Endometrial microvascular endothelial cells (primary cell): ENCODE data around the gene GRHL1. TPM values are rescaled to one million over a fixed set of nuclear protein-coding genes. Genes with fewer than 3 reads are reported as not detected.
"Not testable (repeated sequence)": the region's sequence is repeated elsewhere in the genome, so short reads cannot be mapped to it uniquely, and the experiment has no call there.

ENCODE experiments used
- in situ Hi-C: cut with HindIII; loops from 2 replicates; pipeline ENCODE4 v1.10.0; 2017; ENCODE audit warnings: low sequenced_read_pairs, low pct_unique_long_range_greater_than_20kb; ENCODE audit errors: inconsistent ontology term
- total RNA-seq: library from RNA; depleted of rRNA; stranded (reverse); fragments of >200 nt; gene quantifications from one replicate; pipeline ENCODE4 v1.2.3, GENCODE V29; 2015; ENCODE audit errors: inconsistent ontology term

Gene GRHL1, protein sequence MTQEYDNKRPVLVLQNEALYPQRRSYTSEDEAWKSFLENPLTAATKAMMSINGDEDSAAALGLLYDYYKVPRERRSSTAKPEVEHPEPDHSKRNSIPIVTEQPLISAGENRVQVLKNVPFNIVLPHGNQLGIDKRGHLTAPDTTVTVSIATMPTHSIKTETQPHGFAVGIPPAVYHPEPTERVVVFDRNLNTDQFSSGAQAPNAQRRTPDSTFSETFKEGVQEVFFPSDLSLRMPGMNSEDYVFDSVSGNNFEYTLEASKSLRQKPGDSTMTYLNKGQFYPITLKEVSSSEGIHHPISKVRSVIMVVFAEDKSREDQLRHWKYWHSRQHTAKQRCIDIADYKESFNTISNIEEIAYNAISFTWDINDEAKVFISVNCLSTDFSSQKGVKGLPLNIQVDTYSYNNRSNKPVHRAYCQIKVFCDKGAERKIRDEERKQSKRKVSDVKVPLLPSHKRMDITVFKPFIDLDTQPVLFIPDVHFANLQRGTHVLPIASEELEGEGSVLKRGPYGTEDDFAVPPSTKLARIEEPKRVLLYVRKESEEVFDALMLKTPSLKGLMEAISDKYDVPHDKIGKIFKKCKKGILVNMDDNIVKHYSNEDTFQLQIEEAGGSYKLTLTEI
- total RNA-seq, result 3.2 TPM

DNA sequence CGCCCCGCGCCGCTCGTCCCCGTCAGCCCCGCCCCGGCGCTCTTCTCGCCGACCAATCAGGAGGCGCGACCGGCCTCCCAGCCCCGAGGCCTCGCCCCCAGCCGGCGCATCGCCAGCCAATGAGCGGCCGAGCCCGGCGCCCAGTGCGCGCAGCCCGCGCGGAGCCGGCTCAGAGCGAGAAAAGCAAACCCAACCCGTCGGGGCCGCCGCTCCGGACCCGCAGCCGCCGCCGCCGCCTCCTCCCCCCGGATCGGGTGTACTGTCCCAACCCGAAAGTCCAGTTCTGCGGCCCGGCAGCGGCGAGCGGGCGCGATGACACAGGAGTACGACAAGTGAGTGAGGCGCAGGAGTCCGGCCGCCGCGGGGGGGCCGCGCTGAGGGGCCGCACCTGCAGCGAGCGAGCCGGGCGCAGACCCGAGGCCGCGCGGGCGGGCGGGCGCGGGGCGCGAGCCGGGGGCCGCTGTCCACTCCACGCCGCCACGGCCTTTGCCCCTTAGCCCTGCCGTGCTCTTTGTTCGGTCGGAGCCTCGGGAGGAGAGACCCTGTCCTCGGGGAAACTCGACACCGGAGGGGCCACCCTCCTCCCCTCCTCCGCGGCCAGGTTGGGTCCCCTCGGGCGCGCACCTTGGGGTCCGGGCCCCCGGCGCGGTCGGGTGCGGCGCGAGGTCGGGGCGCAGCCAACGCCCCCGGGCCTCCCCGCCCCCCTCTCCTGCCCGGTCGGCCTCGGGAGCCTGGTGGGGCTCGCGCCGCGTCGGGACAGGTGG lies at the start of gene GRHL1:
Gene GRHL1 (plus strand): TSS at position 172 of the 764 bp plus-strand sequence. CDS start 141 bp downstream, at position 313.
- in situ Hi-C loops, result loop anchor here (25.0 kb wide), 1 partner anchor 161 kb away; the partner anchor contains the start of gene RRM2

DNA sequence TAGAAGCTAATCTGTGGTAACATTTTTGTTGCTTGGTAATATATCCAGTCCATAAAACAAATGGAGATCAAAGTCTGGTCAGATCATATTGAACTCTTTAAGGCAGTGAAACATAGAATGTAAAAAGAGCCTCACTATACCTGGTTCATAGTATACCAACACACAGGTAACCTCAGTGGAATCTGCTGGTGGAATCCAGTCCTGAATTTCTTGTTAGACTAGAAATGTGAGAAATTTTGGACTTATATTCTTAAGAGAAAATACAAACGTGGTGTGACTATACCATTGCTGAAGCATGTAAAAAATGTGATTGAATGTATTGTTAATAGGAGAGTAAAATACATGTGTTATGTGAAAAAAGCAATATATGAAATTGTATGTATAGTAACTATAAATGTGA lies 46.1 kb upstream of the GRHL1 start:
- in situ Hi-C loops, result no loop called here

DNA sequence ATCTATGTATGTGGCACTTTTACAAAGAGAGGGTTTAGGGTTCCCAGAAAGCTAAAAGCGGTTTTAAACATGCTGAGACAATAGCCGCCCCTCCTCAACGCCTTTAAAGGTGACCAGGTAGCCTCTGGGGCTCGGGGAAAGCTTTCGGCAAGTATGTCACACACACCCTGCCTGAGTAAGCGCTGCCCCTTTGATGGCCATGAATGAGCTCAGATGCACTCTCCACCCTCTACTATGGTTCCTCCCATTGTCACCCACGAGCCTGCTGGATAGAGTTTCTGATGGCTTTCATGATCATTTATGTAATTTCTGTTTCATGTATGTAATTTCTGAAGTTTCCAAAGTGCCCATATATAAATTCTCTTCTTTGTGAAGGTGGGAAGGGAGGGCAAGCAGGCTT lies 44.1 kb upstream of the GRHL1 start:
- in situ Hi-C loops, result no loop called here

DNA sequence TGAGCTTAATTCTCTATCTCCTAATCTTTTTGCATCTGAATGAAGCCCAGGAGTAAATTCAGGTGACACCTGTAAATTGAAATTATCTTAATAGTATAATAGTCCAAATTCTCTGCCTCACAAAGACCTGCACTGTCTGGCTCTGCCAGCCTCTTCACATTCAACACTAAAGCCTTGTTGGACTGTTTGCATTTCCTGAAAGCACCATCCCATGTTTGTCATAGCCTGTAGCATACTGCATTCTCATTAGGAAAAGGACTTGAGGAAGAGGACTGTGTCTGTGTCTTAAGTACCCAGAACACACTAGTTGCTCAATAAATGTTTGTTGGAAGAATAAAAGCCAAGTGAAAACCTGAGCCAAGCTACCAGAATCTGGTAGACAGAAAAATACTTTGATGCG lies 42.9 kb upstream of the GRHL1 start:
- in situ Hi-C loops, result no loop called here

DNA sequence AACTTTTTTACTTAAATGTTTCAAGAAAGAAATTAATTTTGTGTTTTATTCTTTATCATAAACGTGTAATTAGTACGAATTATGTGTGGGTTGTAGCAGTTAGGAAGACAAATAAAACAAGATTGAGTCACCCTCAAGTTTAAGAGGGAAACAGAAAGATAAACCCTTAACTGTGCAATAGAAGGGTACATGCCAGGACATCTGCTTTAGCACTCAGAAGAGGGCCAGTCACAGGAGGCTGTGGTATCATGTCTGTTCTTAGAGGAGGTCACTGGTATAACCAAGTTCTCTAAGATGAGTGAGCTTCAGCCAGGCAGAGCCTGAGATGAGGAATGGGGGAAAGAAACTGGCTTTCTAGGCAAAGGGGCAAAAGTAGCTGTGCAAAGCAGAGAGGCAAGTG lies 42.4 kb upstream of the GRHL1 start:
- in situ Hi-C loops, result no loop called here

DNA sequence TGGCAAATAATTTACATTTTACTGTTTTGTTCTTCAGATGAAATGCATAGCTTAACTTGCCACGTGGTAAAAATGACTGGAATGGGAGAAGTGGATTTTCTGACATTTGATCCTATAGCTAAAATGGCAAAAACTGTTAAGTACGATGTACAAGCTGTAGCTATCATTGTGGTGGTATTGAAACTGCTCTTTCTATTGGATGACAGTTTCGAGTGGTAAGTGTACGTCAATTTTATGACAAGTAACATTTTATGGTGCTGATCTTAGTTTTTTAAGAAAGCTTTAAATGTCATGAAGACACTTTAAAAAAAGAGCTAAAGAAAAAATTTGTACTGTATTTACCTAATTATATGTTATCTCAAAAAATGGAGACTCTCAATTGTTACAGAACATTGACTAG lies 40.8 kb upstream of the GRHL1 start:
- in situ Hi-C loops, result no loop called here

DNA sequence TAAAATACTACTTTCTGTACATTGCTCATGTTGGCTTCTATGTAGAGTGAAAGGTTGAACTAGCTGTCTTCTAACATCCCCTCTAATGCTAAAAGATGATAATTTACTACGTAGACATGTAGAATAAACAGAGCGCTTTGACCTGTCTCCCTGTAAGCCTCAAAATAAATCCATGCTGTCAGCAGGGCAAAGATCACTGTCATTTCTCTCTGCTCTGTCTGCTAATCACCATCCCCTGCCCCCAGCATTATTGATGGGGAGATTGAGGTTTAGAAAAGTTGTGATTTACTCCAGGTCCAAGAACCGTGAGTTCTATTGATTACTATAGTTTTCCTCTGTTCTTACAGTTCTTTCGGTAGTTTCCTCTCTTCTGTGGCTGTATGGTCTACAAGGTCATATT lies 39.0 kb upstream of the GRHL1 start:
- in situ Hi-C loops, result no loop called here

DNA sequence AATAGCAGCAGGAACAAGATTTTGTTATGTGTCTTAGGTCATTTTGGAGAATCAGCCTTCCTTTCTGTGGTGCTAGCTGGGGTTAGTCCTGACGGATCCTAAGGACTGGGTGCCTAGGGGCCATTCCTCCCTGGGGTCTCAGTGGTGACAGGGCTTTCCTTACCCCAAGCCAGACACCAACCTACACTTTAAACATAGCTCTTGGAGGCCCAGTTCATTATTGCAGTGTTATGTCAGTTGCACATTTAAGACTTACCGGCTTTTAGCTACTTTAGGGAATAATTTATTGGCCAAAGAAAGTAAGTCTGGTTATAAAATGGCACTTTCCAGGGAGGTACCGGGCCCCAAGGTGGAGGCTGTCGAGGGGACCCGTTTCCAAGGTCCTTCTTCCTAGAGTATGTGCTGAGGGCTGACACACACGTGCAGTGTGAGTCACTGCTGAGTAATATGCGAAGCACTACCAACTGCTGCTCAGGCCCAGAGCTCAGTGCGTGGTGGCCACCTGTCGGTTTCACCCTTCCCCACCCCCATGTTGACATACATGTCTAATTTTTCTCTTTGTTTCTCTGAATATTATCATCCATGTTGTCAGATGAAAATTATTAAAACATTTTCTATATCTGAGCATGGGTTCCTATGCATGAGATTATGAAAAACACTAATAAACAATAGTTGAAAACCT lies 37.0 kb upstream of the GRHL1 start:
- in situ Hi-C loops, result no loop called here

DNA sequence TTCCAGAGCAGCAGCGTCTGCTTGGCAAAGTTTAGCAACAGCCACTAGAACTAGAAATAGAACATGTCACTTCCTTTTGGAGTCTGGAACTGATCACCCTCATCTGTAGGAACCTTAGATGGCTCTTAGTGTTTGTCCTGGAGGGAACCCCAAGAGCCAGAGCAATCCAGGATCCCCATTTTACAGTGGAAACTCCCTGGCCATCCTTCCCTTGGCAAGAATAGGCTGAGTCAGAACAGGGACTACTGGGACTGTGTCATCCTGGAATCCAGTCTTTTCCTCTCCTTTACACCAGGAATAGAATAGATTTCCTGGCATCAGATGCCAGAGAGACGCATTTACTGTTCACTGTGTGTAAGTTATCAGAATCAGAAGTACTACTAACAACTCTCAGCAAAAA lies 33.2 kb upstream of the GRHL1 start:
- in situ Hi-C loops, result no loop called here

DNA sequence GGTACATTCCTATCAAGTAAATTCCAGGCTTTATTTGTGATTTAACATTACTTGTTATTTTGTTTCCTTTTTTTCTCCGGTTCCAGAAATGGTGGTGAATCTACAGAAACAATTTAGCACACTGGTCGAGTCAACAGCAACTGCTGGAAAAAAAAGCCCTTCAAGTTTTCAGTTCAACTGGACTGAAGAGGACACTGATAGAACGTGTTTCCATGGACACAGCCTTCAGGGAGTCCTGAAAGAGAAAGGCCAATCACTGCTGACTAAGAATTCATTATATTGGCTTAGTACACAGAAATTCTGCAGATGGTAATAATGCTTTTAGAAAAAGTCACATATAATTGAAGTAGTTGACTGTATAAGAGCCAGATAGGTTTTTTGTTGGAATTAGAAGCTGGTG lies 32.0 kb upstream of the GRHL1 start:
- in situ Hi-C loops, result no loop called here

DNA sequence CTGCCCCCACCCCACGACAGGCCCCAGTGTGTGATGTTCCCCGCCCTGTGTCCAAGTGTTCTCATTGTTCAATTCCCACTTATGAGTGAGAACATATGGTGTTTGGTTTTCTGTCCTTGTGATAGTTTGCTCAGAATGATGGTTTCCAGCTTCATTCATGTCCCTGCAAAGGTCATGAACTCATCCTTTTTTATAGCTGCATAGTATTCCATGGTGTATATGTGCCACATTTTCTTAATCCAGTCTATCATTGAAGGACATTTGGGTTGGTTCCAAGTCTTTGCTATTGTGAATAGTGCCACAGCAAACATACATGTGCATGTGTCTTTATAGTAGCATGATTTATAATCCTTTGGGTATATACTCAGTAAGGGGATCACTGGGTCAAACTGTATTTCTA lies 24.5 kb upstream of the GRHL1 start:
- in situ Hi-C loops, result not testable (repeated sequence)

DNA sequence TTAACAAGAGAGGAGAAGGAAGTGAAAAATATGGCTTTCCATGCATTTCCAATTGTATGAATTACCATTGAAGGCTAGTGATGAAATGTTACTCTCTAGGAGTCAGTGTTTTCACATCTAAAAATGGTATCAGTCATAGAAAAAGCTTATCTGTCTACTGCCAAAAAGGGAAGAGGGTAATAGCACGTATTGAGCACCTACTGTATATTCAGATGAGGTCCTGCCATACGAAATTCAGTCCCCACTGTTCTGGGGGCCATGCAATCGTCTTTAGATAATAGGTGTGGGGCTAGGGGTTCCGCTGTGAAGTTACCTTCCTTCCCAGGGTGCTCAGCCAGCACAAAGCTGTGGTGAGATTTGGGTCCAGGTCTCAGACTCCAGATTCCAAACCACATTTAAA lies 14.2 kb upstream of the GRHL1 start:
- in situ Hi-C loops, result no loop called here

DNA sequence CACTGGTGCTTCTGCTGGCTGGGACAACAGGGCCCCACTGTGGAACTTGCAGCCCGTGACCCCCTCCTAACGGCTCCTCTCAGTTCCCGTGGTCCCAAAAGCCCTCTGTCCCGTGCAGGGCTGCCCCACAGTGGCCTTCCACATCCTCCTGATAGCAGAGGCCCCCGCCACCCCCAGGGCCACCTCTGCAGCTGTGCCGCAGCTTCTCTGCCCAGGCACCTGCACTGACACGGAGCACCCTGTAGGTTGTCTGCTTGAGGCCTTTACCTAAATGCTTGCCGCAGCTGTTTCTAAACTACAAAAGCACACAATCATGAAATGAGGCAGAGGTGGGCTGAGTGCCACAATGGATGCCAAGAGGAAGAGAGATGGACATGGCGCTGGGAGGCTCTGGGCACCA lies 13.5 kb upstream of the GRHL1 start:
- in situ Hi-C loops, result no loop called here

DNA sequence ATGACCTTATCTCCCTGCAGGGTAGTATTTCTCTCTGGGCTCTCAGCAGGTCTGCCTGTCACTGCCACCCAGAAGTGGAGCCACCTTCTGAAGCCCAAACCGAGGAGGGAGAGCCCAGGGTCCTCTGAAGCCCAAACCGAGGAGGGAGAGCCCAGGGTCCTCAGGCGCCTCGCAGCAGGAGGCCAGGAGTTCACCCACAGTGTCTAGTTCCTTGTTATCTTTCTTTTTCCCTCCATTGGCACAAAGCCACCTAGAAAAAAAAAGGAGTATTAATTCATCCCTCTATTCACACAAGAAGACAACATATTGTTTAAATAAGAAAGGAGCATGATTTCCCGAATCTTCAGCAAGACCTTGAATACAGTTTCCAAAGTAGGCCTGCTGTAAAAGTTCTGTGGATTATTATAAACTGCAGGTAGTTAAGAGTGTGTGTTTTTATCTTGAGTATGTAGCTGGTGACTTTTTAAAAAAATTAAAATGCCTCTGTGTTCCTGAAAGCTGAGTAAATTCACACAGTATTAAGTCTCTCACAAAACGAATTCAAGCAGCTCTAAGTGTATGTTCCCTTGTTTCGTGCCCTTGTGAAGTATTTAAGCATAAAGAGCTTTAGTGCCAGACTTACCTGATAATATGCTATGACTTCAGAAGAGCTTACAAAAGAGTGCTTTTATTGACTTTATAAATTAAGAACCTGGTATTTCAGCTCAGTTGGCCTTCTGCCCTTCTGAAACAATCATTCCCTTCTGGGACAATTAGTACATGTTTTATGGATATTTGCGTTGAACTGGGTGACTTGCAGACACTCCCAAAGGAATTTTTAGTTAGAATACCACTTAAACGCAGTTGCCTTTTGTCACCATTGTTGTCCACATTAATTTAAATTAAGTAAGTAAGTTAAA lies 11.7 kb upstream of the GRHL1 start:
- in situ Hi-C loops, result no loop called here

DNA sequence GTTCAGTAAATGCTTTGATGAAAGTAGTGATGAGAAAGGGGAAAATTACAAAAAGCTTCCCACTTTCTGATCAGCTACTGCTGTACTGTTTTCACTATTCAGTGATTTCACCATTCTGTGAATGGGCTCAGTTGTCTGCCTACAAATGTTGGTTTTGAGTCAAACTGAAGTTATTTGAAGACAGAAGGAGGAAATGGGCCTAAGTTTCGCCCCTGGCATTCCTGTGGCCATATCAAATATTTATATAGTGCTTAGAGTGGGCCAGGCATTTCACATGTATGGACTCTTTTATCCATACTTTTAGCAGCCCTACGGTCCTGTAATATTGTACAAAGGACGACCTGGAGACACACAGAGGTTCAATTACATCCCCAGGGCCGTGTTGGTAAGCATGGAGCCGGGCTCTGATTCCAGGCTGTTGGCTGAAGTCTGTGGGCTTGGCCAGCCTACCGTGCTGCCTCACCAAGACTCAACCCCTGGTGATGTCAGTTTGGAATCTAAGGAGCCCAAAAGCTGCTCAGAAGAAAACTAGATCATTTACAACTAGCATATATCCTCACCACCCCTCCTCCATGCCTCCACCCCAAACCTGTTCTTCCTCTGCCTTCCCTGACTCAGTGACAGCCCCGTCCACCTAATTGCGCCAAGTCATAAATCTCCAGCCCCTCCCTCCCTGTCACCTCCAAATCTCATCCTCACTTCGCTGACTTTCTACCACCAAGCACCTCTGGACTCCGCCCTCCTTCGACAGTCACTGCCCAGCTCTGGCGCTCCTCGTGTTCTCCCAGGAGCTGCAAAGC lies 10.1 kb upstream of the GRHL1 start:
- in situ Hi-C loops, result no loop called here

DNA sequence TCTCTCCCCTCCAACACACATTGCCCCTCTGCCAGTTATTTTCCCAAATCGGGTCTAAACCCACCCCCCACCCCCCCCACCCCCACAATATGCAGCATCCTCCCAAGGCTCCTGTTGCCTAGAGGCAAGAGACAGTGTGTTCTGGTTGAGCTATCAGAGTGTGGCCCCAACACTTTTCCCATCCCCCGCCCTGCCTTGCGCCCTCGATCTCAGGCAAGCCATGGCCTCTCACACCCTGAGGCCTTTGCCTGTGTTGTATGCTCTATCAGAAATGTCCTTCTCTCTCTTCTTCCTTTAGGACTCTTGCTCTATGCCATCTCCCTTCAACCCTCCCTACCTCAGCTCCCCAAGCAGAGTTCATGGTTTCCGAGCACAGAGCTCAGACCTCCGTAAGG lies 9.5 kb upstream of the GRHL1 start:
- in situ Hi-C loops, result no loop called here

DNA sequence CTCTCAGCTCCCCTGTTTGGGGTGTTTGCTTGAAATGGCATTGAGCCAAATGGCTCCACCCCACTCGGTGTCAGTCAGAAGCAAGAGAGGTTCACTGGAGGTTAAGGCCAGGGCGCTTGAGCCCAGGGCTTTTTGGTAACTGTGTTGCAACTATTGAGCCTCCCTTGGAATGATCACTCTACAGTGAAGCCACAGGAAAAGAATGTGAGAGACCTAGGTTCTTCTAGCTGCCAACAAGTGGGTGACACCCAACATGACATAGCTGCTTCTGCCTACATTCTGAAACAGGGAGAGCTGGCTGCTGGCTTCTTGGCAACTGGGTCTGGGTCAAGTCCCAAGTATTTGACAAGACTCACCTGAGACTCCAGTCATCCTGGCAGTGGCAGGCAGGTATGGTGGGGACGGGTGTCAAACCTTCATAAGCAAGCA lies 7.1 kb upstream of the GRHL1 start:
- in situ Hi-C loops, result no loop called here

DNA sequence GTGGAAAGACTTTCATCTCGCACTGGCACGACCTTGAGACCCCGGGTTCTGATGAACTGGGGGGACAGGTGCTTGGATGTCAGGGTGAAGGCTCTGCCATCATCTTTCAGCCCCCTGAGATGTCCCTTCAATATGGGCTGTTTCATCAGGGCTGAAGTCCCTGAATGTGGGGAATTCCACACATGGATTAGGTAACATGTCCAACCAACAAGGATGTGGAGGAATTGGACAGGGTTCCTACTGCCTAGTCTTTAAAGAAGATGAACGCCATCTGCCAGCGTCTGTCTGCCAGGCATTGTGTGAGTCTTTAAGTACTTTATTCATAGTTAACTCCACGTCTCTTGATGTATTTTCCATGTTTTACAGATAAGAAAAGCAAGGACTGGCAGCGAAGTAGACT lies 5.9 kb upstream of the GRHL1 start:
- in situ Hi-C loops, result no loop called here
